DOHH2 (cell line): ENCODE data around the gene TMEM18.

Source experiments
- EZH2phosphoT487 ChIP-seq: fragments of 200-600 bp; sonication (generic); IDR thresholded peaks from 2 replicates; pipeline ENCODE4 v1.6.1; 2017; ENCODE audit warnings: borderline replicate concordance, mild to moderate bottlenecking, antibody characterized with exemption, low read length, moderate library complexity, mixed read lengths
- TF ChIP-seq, protein P1 (sequence below): fragments of 200-600 bp; sonication (generic); IDR thresholded peaks from one replicate; pipeline ENCODE4 v1.5.1; 2014; ENCODE audit warnings: antibody characterized with exemption, mild to moderate bottlenecking, low read depth, low read length; ENCODE audit not compliant: poor library complexity, severe bottlenecking

- TF ChIP-seq, protein P1, sequence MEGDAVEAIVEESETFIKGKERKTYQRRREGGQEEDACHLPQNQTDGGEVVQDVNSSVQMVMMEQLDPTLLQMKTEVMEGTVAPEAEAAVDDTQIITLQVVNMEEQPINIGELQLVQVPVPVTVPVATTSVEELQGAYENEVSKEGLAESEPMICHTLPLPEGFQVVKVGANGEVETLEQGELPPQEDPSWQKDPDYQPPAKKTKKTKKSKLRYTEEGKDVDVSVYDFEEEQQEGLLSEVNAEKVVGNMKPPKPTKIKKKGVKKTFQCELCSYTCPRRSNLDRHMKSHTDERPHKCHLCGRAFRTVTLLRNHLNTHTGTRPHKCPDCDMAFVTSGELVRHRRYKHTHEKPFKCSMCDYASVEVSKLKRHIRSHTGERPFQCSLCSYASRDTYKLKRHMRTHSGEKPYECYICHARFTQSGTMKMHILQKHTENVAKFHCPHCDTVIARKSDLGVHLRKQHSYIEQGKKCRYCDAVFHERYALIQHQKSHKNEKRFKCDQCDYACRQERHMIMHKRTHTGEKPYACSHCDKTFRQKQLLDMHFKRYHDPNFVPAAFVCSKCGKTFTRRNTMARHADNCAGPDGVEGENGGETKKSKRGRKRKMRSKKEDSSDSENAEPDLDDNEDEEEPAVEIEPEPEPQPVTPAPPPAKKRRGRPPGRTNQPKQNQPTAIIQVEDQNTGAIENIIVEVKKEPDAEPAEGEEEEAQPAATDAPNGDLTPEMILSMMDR, result no peak
- no peak for TF ChIP-seq EZH2phosphoT487
Observed at GRCh38 chr2:668000-668398, 9.2 kb downstream of the TMEM18 start.
